Activated CD4-positive, CD25-positive, alpha-beta regulatory T cell treated with anti-CD3 and anti-CD28 coated beads, Interleukin-2, amount 50 U/mL, for 72 hours (primary cell): ENCODE results near the gene NBAS.
"Not testable (repeated sequence)": the region's sequence is repeated elsewhere in the genome, so short reads cannot be mapped to it uniquely, and the experiment has no call there.

ENCODE experiments used
- DNase-seq: peaks from one replicate; pipeline ENCODE4 v3.0.0; 2021

The NBAS gene

GRCh38 chr2:15557887-15558311, 3.2 kb downstream of the NBAS start:
- DNase-seq, result no peak

DNA sequence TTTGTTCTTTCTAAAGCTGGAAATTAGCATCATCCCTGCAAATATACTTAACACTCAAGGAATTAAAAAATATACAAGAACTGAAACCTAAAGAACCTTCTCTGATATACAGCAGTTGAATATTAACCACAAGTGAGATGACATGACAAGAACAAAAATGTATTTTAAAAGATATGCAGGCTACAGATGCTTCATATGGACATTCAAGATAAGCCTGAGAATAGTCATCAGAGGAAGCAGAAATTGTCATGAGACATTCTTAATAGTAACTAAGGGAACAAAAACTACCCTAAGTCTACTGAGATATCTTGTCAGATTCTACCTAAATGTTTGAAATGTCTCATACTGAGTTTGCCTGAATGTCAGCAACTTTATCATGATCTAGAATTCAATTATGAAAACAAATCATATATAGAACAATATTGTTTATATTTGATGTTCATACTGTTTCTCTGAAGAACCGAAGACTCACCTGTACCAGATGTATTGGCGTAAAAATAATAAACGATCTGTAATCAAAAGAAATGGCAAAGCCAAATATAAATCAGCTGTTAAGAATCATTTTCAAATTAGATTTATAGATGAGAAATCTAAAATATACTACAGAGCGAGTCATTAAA, 4.7 kb downstream of the NBAS start:
- no peak for DNase-seq

- no peak for DNase-seq
Observed at GRCh38 chr2:15555760-15556193, 5.4 kb downstream of the NBAS start.

- no peak for DNase-seq
Observed at GRCh38 chr2:15554525-15555218, 6.5 kb downstream of the NBAS start.

DNA sequence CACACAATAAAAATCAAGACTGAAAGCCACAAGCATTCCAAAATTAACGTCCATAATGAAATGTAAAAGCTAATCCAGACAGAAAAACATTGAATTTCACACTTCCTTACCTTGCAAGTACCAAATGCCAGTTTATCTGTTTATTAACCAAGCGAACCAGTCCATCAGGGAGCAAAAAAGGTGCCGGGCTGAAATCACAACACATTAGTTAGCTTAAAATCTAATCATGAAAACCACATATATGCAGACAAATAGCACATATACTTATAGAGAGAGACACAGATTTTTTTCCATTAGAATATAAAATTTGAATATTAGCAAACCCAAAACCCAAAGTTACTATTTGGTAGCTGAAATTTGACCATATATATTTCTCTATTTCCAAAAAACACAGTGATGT, 7.2 kb downstream of the NBAS start:
- DNase-seq, result no peak

DNA sequence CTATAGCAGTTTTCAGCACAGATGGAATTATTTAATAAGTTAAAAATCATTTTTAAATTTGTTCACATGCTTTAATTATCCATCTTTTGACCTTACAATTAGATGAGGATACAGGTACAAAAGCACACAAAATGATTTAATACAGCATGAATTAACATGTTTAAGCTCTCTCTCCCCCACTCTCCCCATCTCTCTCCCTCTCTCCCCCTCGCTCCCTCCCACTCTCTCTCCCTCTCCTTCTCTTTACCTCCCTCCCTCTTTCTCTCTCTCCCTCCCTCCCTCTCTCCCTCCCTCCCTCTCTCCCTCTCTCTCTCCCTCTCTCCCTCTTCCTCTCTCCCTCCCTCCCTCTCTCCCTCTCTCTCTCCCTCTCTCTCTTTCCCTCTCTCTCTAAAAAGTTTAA, 7.6 kb downstream of the NBAS start:
- no peak for DNase-seq

GRCh38 chr2:15548974-15549373, 12.2 kb downstream of the NBAS start:
- no peak for DNase-seq

GRCh38 chr2:15547115-15547876, 13.8 kb downstream of the NBAS start:
- DNase-seq, result no peak

DNA sequence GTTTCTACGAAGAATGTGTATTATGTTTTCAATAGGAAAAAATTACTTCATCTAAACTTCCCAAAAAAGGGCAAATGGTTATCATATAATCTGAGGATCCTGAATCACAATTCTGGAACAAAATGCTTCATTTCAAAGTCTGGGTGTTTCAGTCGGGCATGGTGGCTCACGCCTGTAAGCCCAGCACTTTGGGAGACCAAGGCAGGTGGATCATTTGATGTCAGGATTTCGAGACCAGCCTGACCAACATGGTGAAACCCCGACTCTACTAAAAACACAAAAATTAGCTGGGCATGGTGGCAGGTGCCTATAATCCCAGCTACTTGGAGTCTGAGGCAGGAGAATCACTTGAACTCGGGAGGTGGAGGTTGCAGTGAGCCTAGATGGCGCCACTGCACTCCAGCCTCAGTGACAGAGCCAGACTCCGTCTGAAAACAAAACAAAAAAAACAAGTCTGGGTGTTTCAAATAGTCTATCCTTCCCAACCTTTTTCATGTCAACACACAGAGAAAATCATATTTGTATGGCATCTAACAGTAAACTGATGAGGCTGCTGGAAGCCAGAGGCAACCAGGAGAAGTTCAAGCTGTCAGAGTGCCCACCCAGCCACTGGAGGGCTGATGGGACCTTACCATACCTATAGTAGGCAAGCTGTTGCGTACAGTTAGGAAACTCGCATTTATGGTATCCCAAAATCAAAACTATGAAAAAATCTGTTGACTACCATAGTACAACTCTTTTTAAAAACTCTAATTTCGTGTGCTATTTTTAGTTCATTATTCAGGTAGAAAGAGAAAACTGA, 14.6 kb downstream of the NBAS start:
- DNase-seq, result no peak

DNA sequence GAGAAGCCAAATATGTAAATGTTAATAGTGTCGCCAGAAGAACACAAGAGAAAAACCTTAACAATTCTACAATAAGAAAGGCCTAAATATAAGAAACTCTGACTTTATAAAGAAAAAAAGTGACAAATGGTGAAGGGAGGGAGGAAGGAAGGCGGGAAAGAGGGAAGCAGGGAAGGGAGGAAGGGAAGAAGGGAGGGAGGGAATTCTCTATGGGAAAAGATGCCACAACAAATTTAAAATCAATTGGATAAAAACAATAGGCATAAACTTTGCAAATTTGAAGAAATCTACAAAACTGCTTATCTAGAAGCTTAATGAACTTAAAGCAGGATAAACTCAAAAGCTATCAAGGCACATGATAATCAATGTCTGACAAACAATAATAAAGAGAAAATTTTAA, 16.9 kb downstream of the NBAS start:
- DNase-seq, result no peak

DNA sequence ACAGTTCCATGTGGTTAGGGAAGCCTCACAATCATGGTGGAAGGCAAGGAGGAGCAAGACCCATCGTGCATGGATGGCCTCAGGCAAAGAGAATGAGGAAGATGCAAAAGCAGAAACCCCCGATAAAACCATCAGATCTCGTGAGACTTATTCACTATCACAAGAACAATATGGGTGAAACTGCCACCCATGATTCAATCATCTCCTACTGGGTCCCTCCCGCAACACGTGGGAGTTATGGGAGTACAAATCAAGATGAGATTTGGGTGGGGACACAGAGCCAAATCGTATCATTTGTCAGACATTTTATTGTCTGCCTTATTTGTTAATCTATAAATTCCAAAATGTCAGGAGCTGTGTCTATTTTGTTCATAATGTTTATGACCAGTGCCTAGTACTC, 17.6 kb downstream of the NBAS start:
- no peak for DNase-seq

DNA sequence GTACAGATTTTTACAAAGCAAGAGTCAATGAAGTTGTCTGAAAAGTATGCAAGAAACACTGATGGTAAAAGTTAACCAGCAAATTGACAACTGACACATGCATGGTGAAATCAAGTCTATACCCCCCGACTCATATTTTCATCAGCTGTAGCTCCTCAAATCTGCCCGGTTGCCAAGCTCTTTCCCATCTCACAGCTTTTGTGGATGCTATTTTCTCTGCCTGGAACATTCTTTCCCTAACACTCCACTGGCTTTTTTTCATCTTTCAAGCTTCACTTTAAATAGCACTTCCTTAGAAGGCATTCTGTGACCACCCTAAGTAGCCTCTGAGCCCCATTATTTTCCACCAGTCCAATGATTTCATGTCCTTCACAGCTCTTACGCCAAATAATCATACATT, 18.1 kb downstream of the NBAS start:
- DNase-seq, result no peak

- not testable (repeated sequence) for DNase-seq
Observed at GRCh38 chr2:15542269-15542668, 18.9 kb downstream of the NBAS start.

- DNase-seq, result not testable (repeated sequence)
Observed at GRCh38 chr2:15540523-15540922, 20.6 kb downstream of the NBAS start.

GRCh38 chr2:15539999-15540398, 21.1 kb downstream of the NBAS start:
- DNase-seq, result no peak

DNA sequence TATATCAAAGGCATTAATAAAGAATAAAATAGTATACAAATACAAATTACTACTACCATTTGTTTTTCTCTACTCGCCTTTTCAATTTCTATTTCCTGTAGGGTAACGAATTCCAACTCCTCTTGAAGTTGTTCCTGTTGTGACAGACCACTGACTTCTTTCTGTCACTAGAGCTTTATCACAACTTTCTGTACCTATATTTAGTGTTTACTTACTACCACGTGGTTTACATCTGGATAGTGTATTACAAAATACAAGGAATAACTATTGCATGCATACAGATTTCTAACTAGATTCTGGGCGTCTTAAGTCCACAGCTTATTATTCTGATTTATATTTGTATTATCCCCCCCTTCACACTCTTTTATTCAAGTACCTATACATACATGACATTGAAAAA, 22.3 kb downstream of the NBAS start:
- no peak for DNase-seq

DNA sequence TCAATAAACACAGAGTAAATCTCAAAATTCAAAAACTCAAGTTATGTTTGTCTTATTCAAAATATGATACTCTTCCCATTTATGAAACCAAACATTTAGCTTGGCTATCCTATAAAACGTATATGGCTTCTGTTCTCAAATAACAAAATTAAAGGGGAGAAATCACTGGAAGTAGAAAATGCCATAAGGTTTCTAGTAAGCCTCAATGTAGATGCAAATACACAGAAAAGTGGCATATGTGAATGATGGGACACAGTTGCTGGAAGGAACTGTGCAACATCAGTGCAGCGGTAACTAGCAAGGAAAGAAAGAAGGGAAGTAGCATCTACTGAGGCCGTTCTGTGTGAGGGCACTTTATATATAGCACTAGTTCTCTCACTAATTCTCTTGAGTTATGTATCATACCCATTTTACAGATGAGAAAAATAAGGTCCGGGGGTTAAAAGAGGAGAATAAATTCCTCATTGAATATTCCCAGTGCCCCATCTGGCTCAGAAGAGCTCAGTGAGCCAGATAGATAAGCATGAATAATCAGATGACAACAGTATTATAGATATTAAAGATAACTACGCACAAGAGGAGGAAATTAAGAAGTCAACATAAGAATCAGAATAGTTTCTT, 27.2 kb downstream of the NBAS start:
- no peak for DNase-seq

- DNase-seq, result no peak
Observed at GRCh38 chr2:15532996-15533395, 28.1 kb downstream of the NBAS start.

DNA sequence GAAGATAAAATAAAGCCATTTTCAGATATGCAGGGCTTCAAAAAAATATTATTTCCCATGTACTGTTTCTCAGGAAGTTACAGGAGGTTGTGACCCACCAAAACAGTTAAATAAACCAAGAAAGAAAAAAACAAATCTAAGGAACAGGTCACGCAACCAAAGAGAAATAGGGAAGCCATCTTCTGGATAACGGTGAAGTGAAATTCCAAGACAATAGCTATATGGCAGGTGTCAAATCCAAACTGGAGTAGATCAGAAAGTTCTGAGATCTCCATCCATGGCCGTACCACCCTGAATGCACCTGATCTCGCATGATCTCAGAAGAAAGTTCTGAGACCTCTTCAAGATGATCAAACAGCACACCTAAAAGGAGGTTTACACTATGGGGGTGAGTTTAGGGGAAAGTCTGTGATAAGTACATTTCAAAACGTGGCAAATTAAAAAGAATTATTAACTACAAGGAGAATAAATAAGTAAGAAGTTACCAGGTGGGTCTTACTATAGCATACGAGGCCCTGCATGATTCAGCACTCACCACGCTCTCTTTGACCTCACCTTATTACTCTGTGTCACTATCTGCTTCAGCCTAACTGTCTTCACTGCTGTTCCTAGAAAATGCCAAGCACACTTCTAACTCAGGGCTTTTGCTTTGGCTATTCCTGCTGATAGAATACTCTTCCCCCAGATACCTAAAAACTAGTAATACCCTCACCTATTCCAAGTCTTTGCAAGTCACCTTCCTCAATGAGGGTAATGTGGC, 29.9 kb downstream of the NBAS start:
- DNase-seq, result no peak

DNA sequence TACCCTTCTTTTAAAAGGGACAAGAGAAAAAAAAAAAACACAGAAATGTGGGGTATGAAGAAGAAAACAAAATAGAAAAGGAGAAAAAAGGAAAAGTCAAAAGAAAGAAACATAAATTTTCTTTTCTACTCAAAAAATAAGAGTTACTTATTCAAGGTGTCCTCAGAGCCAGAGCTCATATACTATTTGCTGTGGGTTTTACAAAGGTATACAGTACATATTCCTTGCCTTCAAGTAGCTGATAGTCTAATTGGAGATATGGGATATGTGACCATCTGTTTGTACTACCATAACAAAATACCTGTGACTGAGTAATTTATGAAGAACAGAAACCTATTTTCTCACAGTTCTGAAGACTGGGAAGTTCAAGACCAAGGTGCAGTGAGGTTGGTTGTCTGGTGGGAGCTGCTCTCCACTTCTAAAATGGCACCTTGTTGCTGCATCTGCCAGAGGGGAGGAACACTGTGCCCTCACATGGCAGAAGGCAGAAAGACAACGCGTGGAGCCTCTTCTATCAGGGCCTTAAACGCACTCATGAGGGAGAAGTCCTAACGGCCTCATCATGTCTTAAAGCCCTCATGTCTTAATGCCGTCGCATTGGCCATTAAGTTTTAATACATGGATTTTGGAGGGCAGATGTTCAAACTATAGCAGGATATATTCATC, 33.9 kb downstream of the NBAS start:
- no peak for DNase-seq

GRCh38 chr2:15521641-15522181, 39.4 kb downstream of the NBAS start:
- no peak for DNase-seq
